GM19193 (cell line): ENCODE results near the gene CITED4.

Experiments used
- POLR2A ChIP-seq: IDR thresholded peaks from 4 replicates; pipeline ENCODE4 v1.6.1; 2011; ENCODE audit not compliant: insufficient read depth, insufficient read length; ENCODE audit errors: extremely low read depth

Gene CITED4

DNA sequence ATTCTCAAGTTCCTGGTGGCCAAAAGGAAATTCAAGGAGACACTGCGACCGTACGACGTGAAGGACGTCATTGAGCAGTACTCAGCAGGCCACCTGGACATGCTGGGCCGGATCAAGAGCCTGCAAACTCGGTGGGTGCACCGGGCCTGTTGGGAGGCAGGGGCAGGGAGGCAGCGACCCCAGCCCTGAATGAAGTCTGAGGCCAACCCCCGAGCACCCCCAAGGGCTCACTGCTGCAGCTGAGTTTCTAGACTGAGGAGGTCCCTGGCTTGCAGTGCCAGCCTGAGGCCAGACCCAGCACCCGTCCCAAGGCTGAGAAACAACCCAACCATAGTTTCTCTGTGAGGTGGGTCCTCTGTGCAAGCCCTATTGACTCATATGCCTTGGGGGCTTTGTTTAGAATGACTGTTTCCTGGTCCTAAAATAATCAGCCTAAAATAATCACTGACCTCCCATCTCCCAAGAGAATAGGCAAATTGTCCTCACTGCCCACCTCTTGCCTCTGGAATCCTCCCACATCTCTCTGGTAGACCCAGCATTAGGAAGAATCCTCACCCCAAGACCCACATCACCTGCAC is 27.1 kb downstream of the CITED4 start:
- no peak for TF ChIP-seq POLR2A

DNA sequence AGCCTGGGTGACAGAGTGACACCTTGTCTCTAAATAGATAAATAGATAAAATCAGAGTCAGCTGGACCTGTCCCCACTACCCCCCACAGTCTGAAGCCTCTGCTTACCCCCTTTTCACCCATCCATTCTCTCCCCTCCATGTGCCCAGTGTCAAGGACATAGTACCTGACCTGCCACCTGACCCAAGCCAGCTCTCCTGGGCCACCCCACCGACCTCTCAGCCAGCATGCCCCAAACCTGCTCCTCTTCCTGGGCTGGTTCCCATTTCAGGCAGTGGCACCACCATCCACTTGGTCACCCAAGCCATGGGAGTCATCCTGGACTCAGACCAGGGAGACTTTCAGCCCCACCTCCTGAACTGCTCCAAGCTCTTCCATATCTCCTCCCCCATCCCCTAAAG is 28.2 kb downstream of the CITED4 start:
- no peak for TF ChIP-seq POLR2A

DNA sequence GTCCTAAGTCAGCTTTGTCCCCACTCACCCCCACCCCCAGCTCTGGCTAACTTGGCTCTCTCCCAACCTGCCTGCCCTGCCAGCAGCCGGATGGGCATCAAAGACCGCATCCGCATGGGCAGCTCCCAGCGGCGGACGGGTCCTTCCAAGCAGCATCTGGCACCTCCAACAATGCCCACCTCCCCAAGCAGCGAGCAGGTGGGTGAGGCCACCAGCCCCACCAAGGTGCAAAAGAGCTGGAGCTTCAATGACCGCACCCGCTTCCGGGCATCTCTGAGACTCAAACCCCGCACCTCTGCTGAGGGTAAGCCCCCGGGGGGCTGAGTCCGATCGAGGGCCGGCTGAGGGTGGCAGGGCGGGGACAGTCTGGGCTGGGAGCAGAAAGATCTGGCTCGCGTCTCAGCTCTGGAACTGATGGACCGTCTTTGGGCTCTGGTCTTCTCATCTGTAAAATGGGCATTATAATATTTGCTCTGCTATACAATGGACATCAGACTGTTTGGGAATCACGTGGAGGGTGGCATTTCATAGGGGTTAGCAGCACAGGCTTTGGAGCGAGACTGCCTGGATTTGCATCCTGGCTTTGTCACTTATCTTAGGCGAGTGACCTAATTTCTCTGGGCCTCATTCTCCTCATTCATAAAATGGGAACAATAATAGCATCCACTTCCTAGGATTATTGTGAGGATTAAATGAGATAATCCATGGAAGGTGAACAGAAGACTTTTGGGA is 31.0 kb downstream of the CITED4 start:
- no peak for TF ChIP-seq POLR2A

DNA sequence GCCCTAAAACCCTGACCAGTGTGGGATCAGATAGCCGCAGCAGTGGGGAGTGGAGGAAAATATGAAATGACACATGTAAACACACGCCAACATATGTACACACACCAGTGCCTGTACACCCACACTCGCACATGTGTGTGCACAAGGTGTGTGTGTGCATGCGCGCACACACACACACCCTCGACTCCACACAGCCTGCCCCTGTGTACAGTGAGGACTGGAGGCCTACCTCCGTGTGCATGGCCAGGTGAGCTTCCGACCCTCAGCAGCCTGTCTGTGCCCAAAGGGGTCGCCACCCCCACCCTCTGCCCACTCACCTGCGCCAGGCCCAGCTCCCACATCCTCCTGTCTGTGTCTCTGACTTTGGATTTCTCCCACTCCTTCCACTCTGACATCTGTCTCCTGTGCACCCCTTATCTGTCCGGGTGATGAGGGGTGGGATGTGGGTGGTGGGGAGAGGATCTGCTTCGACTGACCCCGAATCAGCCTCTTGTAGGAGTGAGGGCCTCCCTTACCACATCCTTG is 31.7 kb downstream of the CITED4 start:
- TF ChIP-seq POLR2A = no peak

DNA sequence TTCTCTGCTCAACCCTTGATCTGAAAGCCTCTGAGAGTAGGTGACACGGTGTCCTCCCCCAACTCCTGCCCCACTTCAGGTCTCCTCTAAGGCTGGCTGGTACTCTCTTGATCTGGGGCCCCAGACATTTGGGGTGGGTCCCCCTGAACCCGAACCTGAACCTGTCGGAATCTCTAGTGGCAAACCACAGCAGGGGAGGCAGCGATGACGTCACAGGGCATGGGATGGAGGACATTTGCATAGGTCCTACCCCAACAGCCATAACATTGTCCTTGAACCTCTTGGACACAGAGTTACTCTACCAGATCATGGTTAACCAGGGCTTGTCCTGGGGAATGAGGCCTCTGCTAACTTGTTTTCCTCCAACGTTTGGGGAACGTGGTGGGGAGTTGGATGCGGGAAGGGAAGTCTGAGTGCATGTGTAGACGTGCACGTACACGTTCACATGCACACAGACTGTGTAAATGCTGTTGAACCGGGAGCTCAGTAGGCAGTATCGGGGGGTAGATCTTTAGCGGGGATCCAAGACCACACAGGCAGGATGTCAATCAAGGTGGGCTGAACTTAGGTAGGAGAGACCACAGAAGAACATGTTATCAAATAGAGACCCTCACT is 32.4 kb downstream of the CITED4 start:
- TF ChIP-seq POLR2A = no peak

DNA sequence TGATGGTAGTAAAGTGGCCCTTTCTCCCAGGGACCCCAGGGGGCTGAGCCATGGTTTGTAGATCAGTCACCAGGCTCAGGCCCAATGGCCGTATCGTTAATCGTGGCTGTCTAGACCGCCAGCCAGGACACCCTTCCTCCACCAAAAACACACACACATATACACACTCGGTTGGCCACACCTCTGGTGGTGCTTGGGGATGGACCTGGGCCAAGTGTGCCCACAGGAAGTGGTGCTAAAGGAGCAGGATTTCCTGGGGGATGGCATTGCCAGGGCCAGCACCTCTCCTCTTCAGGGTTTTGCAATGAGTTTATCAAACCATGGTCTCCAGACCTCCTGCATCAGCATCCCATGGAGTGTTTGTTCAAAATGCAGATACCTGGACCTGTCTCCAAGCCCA is 36.2 kb downstream of the CITED4 start:
- TF ChIP-seq POLR2A = no peak

DNA sequence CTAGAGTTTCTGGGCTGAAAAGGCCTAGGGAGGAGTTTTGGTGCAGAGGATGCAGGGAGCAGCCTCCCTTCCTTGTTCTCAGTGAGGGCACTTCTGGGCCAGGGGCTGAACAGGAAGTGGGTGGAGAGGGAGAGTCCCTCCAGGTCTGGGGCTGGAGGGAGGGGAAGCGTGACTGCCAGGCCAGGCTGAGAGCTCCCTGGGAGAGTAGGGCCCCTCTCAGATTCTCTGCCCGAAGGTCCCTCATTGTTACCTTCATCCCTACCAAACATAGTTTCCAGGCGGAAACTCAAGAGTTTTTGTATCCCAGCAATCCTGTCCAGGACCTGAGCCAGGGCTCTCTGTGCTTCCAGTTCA is 36.8 kb downstream of the CITED4 start:
- TF ChIP-seq POLR2A = no peak

DNA sequence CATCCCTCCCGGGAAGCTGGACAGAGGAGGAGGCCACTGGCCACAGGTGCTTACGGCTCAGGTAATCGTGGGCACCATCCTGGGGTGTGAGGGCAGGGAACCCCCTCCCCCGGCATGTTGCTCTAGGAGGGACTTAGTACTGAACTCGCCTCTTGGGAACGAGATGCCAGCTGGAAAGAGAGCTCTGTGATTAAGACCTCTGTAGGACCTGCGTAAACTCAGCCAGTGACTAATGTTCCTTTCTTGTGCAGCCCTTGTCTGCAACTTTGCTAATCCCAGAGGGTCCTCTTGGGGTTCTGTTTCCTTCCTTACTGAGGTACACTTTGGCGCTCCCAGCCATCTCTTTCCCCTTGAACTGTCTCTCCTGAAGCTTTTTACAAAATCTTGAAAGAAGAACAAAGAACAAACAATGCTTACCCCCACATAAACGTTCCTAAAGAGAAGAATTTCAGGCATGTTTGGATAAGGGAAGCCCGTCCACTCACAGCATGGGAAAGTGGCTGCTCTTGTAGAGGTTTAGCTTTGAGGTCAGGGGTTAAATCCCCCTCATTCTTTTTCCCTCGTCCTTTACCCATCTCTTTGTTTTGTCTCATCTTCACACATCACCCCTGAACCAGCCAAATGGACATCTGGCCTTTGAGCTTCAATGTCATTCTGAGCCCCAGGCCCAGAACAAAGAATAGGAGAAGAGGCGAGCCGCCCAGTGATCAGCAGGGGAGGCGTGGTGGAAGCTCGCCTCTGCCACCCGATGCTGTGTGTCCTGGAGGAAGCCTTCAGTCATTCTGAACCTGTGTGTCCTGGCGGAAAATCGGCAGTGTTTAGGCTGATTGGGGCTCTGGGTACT is 37.4 kb downstream of the CITED4 start:
- TF ChIP-seq POLR2A = no peak

DNA sequence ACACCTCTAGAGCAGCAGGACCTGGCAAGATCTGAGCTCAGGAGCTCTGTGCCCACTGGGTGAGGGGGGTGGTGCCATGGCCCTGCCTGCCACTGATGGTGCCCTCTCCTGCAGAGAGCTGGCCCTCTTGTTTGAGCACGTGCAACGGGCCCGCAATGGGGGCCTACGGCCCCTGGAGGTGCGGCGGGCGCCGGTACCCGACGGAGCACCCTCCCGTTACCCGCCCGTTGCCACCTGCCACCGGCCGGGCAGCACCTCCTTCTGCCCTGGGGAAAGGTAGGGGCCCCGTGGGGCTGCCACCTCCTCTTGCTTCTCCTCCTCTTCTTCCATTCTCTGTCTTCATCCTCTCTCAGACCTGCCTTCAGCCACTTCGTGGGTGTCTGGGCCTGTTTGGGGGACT is 38.2 kb downstream of the CITED4 start:
- TF ChIP-seq POLR2A = no peak

DNA sequence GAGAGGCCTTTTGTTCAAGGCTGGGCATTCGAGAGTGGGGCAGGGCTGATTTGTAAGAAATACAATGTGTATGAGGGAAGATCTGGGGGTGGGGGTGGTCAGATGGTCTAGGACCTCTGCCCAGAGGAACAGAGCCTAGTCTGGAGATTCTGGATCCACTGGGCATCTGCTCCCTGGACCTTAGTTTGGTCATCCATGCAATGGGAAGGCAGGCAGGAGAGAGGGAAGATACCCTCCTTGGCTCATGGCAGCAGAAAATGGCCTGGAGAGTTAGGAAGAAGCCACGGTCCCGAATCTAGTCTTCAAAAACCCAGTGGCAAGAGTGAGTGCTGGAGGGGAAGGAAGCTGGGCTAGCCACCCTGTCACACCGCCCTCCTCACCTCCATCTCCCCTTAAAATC is 38.8 kb downstream of the CITED4 start:
- no peak for TF ChIP-seq POLR2A

DNA sequence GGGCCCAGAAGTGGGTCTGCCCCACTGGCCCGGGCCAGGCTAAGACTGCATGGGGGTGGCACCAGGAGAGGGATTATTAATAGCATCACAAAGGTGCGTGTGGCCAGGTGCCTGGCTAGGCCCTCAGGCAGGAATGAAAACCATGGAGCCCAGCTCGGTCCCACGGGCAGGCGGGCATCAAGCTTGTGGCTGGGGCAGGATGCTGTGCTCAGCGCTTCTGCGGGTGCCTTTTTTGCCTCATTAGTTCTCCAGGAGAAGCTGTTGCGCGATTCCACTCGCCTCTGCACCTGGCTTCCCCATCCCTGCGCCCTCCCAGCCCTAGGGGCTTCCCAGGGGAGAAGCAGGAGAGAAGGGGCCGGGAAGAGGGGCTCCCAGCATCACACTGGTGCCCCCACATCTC is 39.3 kb downstream of the CITED4 start:
- no peak for TF ChIP-seq POLR2A

DNA sequence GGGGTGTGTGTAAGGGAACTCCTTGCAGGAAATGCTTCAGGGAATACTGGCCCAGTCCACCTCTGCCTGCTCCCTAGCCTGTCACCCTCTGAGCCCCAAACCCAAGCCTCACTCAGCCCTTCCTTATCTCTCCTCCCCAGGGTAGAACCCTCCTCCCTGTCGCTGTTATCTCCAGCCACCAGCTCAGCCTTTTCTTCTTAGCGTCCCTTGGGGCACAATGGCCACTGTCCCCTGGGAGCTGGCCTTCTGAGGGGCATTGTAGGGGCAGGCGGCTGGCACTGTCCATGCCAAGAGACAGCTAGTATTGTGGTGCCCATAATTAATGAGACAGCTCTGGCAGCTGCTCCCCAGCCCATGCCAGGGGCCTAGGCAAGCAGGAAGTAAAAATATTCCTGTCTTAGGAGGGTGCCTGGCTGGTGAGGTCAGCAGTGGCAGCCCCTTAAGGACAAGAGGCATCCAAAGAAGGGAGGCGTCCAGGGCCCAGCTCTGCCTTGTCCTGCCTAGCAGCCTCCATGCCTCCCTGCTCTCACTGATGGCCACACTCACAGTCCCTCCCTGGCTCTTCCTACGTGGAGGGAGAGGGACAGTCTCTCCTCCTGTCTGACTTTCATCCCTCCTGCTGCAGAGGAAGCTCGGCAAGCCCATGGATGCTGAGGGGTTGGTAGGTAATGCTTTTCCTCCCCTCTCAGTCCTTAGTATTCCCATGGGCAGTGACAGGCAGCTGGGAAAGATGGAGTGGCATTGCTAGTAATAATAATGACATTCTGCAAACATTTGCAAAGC is 41.1 kb downstream of the CITED4 start:
- no peak for TF ChIP-seq POLR2A

DNA sequence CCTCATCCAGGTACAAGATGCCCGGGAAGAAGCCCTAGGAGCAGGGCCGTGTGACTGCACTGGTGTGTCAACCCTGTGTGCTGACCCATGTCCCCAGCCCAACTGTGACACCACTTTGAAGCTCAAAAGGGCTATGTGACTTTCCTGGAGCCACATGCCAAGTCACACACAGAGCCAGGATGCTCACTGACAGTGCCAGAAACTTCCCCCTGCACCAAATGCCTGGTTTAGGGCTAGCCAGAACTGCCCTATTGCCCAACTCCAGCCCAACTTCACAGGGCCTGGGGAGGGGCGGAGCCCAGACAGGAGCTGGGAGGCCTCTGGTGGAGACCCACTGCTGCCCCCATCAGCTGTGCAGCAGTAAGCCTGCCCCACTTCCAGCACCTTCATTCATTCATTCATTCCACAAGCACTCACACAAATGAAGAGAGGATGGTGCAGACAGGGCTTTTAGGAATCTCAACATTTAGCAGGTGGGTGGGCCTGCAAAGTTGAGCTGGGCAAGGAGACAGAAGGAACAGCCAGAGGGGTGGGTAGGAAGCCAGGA is 41.8 kb downstream of the CITED4 start:
- TF ChIP-seq POLR2A = no peak

DNA sequence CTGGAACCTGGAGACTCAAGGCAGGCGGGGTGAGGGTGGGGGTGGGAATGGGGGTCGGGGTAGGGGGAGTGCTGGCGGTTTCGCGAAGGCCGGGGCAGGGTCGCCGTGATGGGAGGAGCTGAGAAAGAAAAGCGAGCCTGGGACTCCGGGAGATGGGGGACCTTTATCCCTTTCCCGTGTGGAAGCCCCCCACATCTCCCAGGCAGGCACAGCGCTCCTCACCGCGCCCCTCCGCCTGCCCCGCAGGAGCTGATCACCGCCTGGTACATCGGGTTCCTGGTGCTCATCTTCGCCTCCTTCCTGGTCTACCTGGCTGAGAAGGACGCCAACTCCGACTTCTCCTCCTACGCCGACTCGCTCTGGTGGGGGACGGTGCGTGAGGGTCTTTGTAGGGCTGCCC is 43.1 kb downstream of the CITED4 start:
- no peak for TF ChIP-seq POLR2A
